ENCODE measurements around the gene MAST2. TPM values are rescaled to one million over a fixed set of nuclear protein-coding genes. Genes with fewer than 3 reads are reported as not detected.

Gene MAST2
- total RNA-seq, 1 experiment from 2014 or later, result 36.2 TPM

DNA sequence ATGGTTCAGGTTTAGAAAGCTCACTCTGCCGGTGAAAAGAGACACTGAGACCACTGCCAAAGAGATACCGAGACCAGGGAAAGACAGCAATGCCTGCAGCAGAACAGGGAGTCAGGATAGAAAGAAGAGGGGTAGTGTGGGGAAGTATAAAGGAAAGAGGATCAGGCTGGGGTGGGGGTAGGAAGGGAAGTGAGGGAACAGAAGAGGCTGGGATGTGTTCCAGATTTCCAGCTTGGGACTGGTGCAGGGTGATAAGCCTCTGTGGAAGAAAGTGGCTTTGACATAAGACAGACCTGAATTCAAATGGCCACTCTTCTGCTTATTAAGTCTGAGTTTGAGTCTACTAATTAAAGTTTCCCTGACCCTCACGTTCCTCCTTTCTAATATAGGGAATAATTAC is 223.1 kb downstream of the MAST2 start:
- BruUV-seq (replicated peaks), result no TSS peak

DNA sequence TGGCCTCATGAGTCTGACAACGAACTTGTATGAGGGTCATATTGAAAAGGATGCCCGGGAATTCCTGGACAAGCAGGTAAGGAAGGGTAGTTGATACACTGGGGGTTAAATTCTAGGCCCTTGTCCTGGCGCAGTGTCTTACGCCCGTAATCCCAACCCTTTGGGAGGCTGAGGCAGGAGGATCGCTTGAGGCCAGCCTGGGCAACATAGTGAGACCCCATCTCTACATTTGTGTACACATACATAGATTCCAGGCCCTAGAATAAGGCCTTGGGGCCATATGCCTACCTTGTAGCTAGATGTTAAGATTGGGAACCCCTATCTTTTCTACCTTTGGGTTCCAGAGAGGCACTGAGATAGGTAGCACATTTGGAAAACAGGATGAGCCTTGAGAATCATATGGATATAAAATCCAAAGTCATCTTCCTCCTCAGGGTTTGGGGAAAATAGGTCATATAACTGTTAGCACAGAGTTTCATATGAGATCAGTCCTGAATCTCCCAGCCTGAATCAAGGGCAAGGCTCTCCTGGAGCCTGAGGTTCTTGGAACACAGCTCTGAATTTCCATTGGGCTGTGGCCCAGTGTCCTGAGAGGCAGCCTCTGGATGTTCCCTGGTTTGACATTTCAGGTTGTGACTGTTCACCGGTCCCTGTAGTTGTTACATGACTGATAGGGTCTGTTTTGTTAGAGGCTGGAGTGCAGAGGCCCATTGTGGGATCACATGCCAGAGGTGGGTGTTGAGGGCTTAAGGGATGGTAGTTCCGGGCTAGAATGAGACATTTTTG is 224.6 kb downstream of the MAST2 start:
- intact Hi-C loops (cut with micrococcal nuclease; ENCODE audit: unreplicated experiment), result no loop called here
- Mint-ChIP-seq H3K4me3 (ENCODE audit: low read depth, unreplicated experiment) (no peak overlapping the region), H3K36me3 (ENCODE audit: insufficient read depth, unreplicated experiment) (peaks cover 12% of the 10 kb centered on the region), H3K27ac (ENCODE audit: unreplicated experiment) (no peak overlapping the region), H3K27me3 (ENCODE audit: unreplicated experiment) (no peaks in the 10 kb centered on the region), H3K4me1 (ENCODE audit: low read depth, unreplicated experiment) (no peaks in the 10 kb centered on the region), H3K9me3 (ENCODE audit: low read depth, unreplicated experiment) (no peaks in the 10 kb centered on the region)
- no TSS peak for BruUV-seq (replicated peaks)
- TF ChIP-seq, protein P1, sequence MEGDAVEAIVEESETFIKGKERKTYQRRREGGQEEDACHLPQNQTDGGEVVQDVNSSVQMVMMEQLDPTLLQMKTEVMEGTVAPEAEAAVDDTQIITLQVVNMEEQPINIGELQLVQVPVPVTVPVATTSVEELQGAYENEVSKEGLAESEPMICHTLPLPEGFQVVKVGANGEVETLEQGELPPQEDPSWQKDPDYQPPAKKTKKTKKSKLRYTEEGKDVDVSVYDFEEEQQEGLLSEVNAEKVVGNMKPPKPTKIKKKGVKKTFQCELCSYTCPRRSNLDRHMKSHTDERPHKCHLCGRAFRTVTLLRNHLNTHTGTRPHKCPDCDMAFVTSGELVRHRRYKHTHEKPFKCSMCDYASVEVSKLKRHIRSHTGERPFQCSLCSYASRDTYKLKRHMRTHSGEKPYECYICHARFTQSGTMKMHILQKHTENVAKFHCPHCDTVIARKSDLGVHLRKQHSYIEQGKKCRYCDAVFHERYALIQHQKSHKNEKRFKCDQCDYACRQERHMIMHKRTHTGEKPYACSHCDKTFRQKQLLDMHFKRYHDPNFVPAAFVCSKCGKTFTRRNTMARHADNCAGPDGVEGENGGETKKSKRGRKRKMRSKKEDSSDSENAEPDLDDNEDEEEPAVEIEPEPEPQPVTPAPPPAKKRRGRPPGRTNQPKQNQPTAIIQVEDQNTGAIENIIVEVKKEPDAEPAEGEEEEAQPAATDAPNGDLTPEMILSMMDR (IDR thresholded peaks at IDR 0.05; ENCODE audit: unreplicated experiment), result no peak
- no peak for DNase-seq
- CTCF ChIA-PET, result no interaction called here

More for the DNA sequence above, 223.1 kb downstream of the MAST2 start:
- H3K4me1 Mint-ChIP-seq (ENCODE audit: low read depth, unreplicated experiment), result no peaks in the 10 kb centered on the region
- no peak overlapping the region for H3K4me3 Mint-ChIP-seq (ENCODE audit: low read depth, unreplicated experiment)
- TF ChIP-seq, protein P1 (IDR thresholded peaks at IDR 0.05; ENCODE audit: unreplicated experiment), result no peak
- no peak for DNase-seq
- intact Hi-C loops (cut with micrococcal nuclease; ENCODE audit: unreplicated experiment), result no loop called here
- H3K27ac Mint-ChIP-seq (ENCODE audit: unreplicated experiment), result no peak overlapping the region
- H3K9me3 Mint-ChIP-seq (ENCODE audit: low read depth, unreplicated experiment), result no peaks in the 10 kb centered on the region
- H3K27me3 Mint-ChIP-seq (ENCODE audit: unreplicated experiment), result no peaks in the 10 kb centered on the region
- CTCF ChIA-PET, result no interaction called here
- peaks cover 12% of the 10 kb centered on the region for H3K36me3 Mint-ChIP-seq (ENCODE audit: insufficient read depth, unreplicated experiment)

DNA sequence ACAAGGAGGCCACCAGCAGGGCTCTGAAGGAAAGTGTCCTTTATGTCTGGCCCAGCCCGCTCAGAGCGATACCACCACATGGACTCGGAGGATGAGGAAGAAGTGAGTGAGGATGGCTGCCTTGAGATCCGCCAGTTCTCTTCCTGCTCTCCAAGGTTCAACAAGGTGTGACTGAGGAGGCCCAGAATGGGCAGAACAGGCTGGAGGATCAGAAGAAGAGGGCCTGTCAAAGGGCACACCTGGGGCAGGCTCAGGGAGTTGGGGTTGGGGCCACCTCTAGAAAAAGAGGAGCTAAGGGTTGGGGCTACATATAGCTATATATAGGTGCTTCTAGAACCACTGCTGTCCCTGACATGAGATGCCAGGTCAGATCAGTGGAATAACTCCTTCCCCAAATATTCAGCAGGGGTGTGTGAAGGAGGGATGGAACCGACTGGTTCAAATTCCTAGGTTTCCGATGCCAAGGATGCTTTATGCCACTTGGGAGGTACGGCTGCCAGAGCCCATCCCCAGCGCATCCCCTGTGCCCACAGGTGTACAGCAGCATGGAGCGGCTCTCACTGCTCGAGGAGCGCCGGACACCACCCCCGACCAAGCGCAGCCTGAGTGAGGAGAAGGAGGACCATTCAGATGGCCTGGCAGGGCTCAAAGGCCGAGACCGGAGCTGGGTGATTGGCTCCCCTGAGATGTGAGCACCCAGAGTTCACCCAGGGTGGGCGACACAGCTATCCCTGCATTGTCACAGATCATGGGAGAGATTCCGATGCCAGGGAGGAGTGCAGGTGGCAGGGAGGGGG is 226.9 kb downstream of the MAST2 start:
- intact Hi-C loops (cut with micrococcal nuclease; ENCODE audit: unreplicated experiment), result no loop called here
- peaks cover 20% of the 10 kb centered on the region for H3K36me3 Mint-ChIP-seq (ENCODE audit: insufficient read depth, unreplicated experiment)

DNA sequence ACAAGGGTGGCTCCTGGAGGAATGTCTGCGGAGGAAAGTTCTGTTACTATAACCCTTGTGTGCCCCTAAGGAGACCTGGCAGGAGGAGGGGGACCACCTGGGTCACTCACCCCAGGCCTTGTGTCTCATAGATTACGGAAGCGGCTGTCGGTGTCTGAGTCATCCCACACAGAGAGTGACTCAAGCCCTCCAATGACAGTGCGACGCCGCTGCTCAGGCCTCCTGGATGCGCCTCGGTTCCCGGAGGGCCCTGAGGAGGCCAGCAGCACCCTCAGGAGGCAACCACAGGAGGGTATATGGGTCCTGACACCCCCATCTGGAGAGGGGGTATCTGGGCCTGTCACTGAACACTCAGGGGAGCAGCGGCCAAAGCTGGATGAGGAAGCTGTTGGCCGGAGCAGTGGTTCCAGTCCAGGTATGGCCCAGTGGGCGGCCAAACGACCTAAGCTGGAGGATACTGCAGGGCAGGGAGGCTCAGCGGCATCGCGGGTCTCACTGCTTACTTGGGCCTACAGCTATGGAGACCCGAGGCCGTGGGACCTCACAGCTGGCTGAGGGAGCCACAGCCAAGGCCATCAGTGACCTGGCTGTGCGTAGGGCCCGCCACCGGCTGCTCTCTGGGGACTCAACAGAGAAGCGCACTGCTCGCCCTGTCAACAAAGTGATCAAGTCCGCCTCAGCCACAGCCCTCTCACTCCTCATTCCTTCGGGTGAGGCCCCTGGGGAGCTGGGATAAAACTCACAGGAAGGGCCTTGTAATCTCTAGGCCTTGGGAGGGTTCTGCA is 227.7 kb downstream of the MAST2 start:
- CTCF ChIA-PET, result interaction anchor here (0.5 kb wide), 2 partner anchors 200 to 498 kb away, joined by 3 read pairs; no protein-coding TSS in a partner anchor
- Mint-ChIP-seq H3K27ac (ENCODE audit: unreplicated experiment) (no peak overlapping the region), H3K4me3 (ENCODE audit: low read depth, unreplicated experiment) (no peak overlapping the region), H3K27me3 (ENCODE audit: unreplicated experiment) (no peaks in the 10 kb centered on the region), H3K4me1 (ENCODE audit: low read depth, unreplicated experiment) (no peaks in the 10 kb centered on the region), H3K36me3 (ENCODE audit: insufficient read depth, unreplicated experiment) (peaks cover 20% of the 10 kb centered on the region), H3K9me3 (ENCODE audit: low read depth, unreplicated experiment) (no peaks in the 10 kb centered on the region)
- TF ChIP-seq, protein P1 (IDR thresholded peaks at IDR 0.05; ENCODE audit: unreplicated experiment), result no peak
- DNase-seq, result no peak
- no TSS peak for BruUV-seq (replicated peaks)
- intact Hi-C loops (cut with micrococcal nuclease; ENCODE audit: unreplicated experiment), result no loop called here

More for the DNA sequence above, 226.9 kb downstream of the MAST2 start:
- BruUV-seq (replicated peaks), result no TSS peak
- no peaks in the 10 kb centered on the region for H3K9me3 Mint-ChIP-seq (ENCODE audit: low read depth, unreplicated experiment)
- TF ChIP-seq, protein P1 (IDR thresholded peaks at IDR 0.05; ENCODE audit: unreplicated experiment), result no peak
- H3K27me3 Mint-ChIP-seq (ENCODE audit: unreplicated experiment), result no peaks in the 10 kb centered on the region
- H3K27ac Mint-ChIP-seq (ENCODE audit: unreplicated experiment), result no peak overlapping the region
- no peak for DNase-seq
- H3K4me1 Mint-ChIP-seq (ENCODE audit: low read depth, unreplicated experiment), result no peaks in the 10 kb centered on the region
- no peak overlapping the region for H3K4me3 Mint-ChIP-seq (ENCODE audit: low read depth, unreplicated experiment)
- CTCF ChIA-PET, result no interaction called here

All from Calu3 (cell line).